Measurements from ENCODE around the gene SH3GL1.

SH3GL1 gene

GRCh38 chr19:4375164-4376027 lies 25.0 kb downstream of the SH3GL1 start:
- peak; percentile 46 for DNase-seq

- DNase-seq = peak; percentile 89
Observed at GRCh38 chr19:4374498-4375163, 25.7 kb downstream of the SH3GL1 start.

- DNase-seq = peak; percentile 70
Observed at GRCh38 chr19:4373601-4374497, 26.5 kb downstream of the SH3GL1 start.

GRCh38 chr19:4373013-4373367 lies 27.4 kb downstream of the SH3GL1 start:
- DNase-seq = no peak

- DNase-seq = no peak
Observed at GRCh38 chr19:4372165-4373012, 28.0 kb downstream of the SH3GL1 start.

GRCh38 chr19:4371247-4372164 lies 28.8 kb downstream of the SH3GL1 start:
- no peak for DNase-seq

- no peak for DNase-seq
Observed at GRCh38 chr19:4370418-4371041, 29.8 kb downstream of the SH3GL1 start.

GRCh38 chr19:4369888-4370260 lies 30.5 kb downstream of the SH3GL1 start:
- DNase-seq = peak; percentile 84

GRCh38 chr19:4369109-4369887 lies 31.0 kb downstream of the SH3GL1 start:
- DNase-seq = peak; percentile 90

GRCh38 chr19:4368128-4368820 lies 32.1 kb downstream of the SH3GL1 start:
- peak; percentile 27 for DNase-seq

- DNase-seq = peak; percentile 25
Observed at GRCh38 chr19:4367781-4368127, 32.6 kb downstream of the SH3GL1 start.

GRCh38 chr19:4367336-4367723 lies 33.0 kb downstream of the SH3GL1 start:
- DNase-seq = no peak

- DNase-seq = no peak
Observed at GRCh38 chr19:4366666-4367335, 33.5 kb downstream of the SH3GL1 start.

- DNase-seq = no peak
Observed at GRCh38 chr19:4365791-4366665, 34.3 kb downstream of the SH3GL1 start.

GRCh38 chr19:4365341-4365740 lies 35.0 kb downstream of the SH3GL1 start:
- no peak for DNase-seq

- DNase-seq = no peak
Observed at GRCh38 chr19:4363571-4364304, 36.6 kb downstream of the SH3GL1 start.

Data from suppressor macrophage treated with lipopolysaccharide for 4 hours (primary cell).